K562 (cell line): Measurements from ENCODE around the gene CTDSPL. TPM values are rescaled to one million over a fixed set of nuclear protein-coding genes. Genes with fewer than 3 reads are reported as not detected.

Experiments
- BDP1 ChIP-seq: IDR thresholded peaks from 3 replicates; pipeline ENCODE4 v1.6.1; 2011; ENCODE audit not compliant: insufficient read length, insufficient read depth
- CXXC5 ChIP-seq: fragments of 250-450 bp; sonication (Bioruptor Pico); IDR thresholded peaks from 2 replicates; pipeline ENCODE4 v1.8.0; 2022; ENCODE audit warnings: inconsistent platforms, mild to moderate bottlenecking, moderate library complexity
- DDX20 ChIP-seq: fragments of 450-650 bp; IDR thresholded peaks from 2 replicates; pipeline ENCODE4 v1.6.1; 2016; ENCODE audit warnings: missing genetic modification characterization, low read depth, mild to moderate bottlenecking, missing compliant biosample characterization, moderate library complexity
- E2F4 ChIP-seq: sonication (generic); formaldehyde crosslinking; IDR thresholded peaks from 2 replicates; pipeline ENCODE4 v1.8.0; 2022; ENCODE audit warnings: mild to moderate bottlenecking, low read depth, missing genetic modification reagents
- EP300 ChIP-seq: IDR thresholded peaks from 2 replicates; pipeline ENCODE4 v1.6.1; 2012; ENCODE audit warnings: low read length, improper control_type of control experiment
- ESRRA ChIP-seq: fragments of 450-650 bp; IDR thresholded peaks from 2 replicates; pipeline ENCODE4 v1.6.1; 2014; ENCODE audit warnings: low read depth, mild to moderate bottlenecking, moderate library complexity, borderline replicate concordance
- ETV1 ChIP-seq: fragments of 450-650 bp; conservative IDR thresholded peaks from 2 replicates; pipeline ENCODE4 v1.6.1; 2016; ENCODE audit warnings: missing genetic modification characterization, control low read depth, low read depth, missing compliant biosample characterization
- HDAC1 ChIP-seq, 2 experiments: fragments of 450-650 bp; IDR thresholded peaks; 2 replicates each; pipeline ENCODE4 v1.6.1; 2016 to 2017; ENCODE audit warnings: inconsistent platforms in 1 of 2, mild to moderate bottlenecking in 1 of 2, moderate library complexity in 1 of 2
- HDAC8 ChIP-seq: fragments of 450-650 bp; IDR thresholded peaks from 2 replicates; pipeline ENCODE4 v1.6.1; 2016; ENCODE audit warnings: mild to moderate bottlenecking, missing genetic modification characterization, moderate library complexity, missing compliant biosample characterization
- HMG20A ChIP-seq: fragments of 450-650 bp; formaldehyde crosslinking; conservative IDR thresholded peaks from 2 replicates; pipeline ENCODE4 v1.4.0; 2020; ENCODE audit warnings: mild to moderate bottlenecking, mixed read lengths
- JUNB ChIP-seq: fragments of 450-650 bp; formaldehyde crosslinking; conservative IDR thresholded peaks from 2 replicates; pipeline ENCODE4 v1.4.0; 2020; ENCODE audit warnings: mild to moderate bottlenecking
- KDM5B ChIP-seq: fragments of 200-600 bp; sonication (generic); IDR thresholded peaks from 2 replicates; pipeline ENCODE4 v1.6.1; 2012; ENCODE audit warnings: low read depth, mild to moderate bottlenecking, moderate library complexity, low read length, control low read depth, inconsistent platforms; ENCODE audit not compliant: insufficient replicate concordance
- MECOM ChIP-seq: fragments of 250-450 bp; sonication (Bioruptor Pico); IDR thresholded peaks from 2 replicates; pipeline ENCODE4 v1.8.0; 2022; ENCODE audit warnings: inconsistent platforms
- MYC ChIP-seq, 2 experiments: fragments of 250-450 bp in 1 of 2; sonication (Bioruptor Pico) in 1 of 2; IDR thresholded peaks; 2 replicates each; pipeline versions ENCODE4 v1.5.1 to v1.6.1; 2012 to 2021; ENCODE audit warnings: low read depth in 2 of 2, borderline replicate concordance in 1 of 2, improper control_type of control experiment in 1 of 2, low read length in 1 of 2, mild to moderate bottlenecking in 1 of 2, moderate library complexity in 1 of 2
- NFXL1 ChIP-seq: fragments of 450-650 bp; formaldehyde crosslinking; IDR thresholded peaks from 2 replicates; pipeline ENCODE4 v1.4.0; 2021; ENCODE audit warnings: mild to moderate bottlenecking
- PCBP2 ChIP-seq: fragments of 200-400 bp; formaldehyde crosslinking; IDR thresholded peaks from 2 replicates; pipeline ENCODE4 v1.6.1; 2018; ENCODE audit warnings: low read length, low read depth, mild to moderate bottlenecking, moderate library complexity; ENCODE audit not compliant: poor library complexity, severe bottlenecking
- PPARD ChIP-seq: fragments of 250-450 bp; sonication (Bioruptor Pico); IDR thresholded peaks from 2 replicates; pipeline ENCODE4 v1.8.0; 2022; ENCODE audit warnings: inconsistent platforms, mild to moderate bottlenecking, moderate library complexity
- RAD51 ChIP-seq: fragments of 450-650 bp; IDR thresholded peaks from 2 replicates; pipeline ENCODE4 v1.7.1; 2016; ENCODE audit warnings: low read depth, mild to moderate bottlenecking, borderline replicate concordance
- SIN3B ChIP-seq: fragments of 450-650 bp; IDR thresholded peaks from 2 replicates; pipeline ENCODE4 v1.6.1; 2017; ENCODE audit warnings: low read depth, mild to moderate bottlenecking, moderate library complexity
- SMARCA5 ChIP-seq: fragments of 450-650 bp; IDR thresholded peaks from 2 replicates; pipeline ENCODE4 v1.6.1; 2016
- TCF3 ChIP-seq: sonication (generic); formaldehyde crosslinking; IDR thresholded peaks from 2 replicates; pipeline ENCODE4 v1.4.0; 2020; ENCODE audit warnings: mild to moderate bottlenecking, missing genetic modification reagents
- TOE1 ChIP-seq, 2 experiments: fragments of 450-650 bp in 1 of 2; sonication (generic) in 1 of 2; formaldehyde crosslinking in 1 of 2; IDR thresholded peaks; 2 replicates each; pipeline versions ENCODE4 v1.7.1 to v1.8.0; 2016 to 2022; ENCODE audit warnings: borderline replicate concordance in 2 of 2, mild to moderate bottlenecking in 2 of 2, antibody characterized with exemption in 1 of 2, inconsistent platforms in 1 of 2, low read depth in 1 of 2, missing genetic modification reagents in 1 of 2, moderate library complexity in 1 of 2
- ZFPM2 ChIP-seq: fragments of 250-450 bp; sonication (Bioruptor Pico); IDR thresholded peaks from 2 replicates; pipeline ENCODE4 v1.5.1; 2022; ENCODE audit warnings: mild to moderate bottlenecking
- ZKSCAN1 ChIP-seq: fragments of 150-350 bp; IDR thresholded peaks from 2 replicates; pipeline ENCODE4 v1.6.1; 2016; ENCODE audit warnings: low read depth, low read length
- ZNF197 ChIP-seq: fragments of 200-800 bp; sonication (Bioruptor generic); IDR thresholded peaks from 2 replicates; pipeline ENCODE4 v1.6.1; 2016; ENCODE audit warnings: low read depth, missing genetic modification characterization, missing compliant biosample characterization
- ZNF212 ChIP-seq: fragments of 450-650 bp; formaldehyde crosslinking; IDR thresholded peaks from 2 replicates; pipeline ENCODE4 v1.4.0; 2020; ENCODE audit warnings: mild to moderate bottlenecking
- ZNF24 ChIP-seq: fragments of 450-650 bp; IDR thresholded peaks from 2 replicates; pipeline ENCODE4 v1.6.1; 2016
- ZNF511 ChIP-seq: sonication (generic); formaldehyde crosslinking; IDR thresholded peaks from 2 replicates; pipeline ENCODE4 v1.8.0; 2022; ENCODE audit warnings: mild to moderate bottlenecking, missing genetic modification reagents
- polyA plus RNA-seq, 8 experiments: library from polyadenylated mRNA; depleted of rRNA in 4 of 8; stranded (reverse) in 5 of 8; unstranded in 3 of 8; fragments of >200 nt; fragmentation: Nextera tagmentation in 2 of 8; fragmentation: Illumina TruSeq in 1 of 8; extraction: Ambion mirVana in 2 of 8; extraction: Trizol in 1 of 8; gene quantifications; 2 replicates each; pipeline versions ENCODE4 v1.2.1 to v1.2.3, GENCODE V29; 2011 to 2014; ENCODE audit warnings: inconsistent platforms in 1 of 8, missing spikeins in 1 of 8
- total RNA-seq, 7 experiments: library from RNA; depleted of rRNA in 6 of 7; stranded (reverse); fragments of >200 nt in 6 of 7; fragmentation: Illumina TruSeq in 2 of 7; extraction: Trizol in 2 of 7; gene quantifications; 2 replicates each; pipeline versions ENCODE4 v1.2.1 to v1.2.3, GENCODE V29; 2011 to 2021; ENCODE audit warnings: low replicate concordance in 1 of 7

Gene CTDSPL
- total and polyA plus RNA-seq, 9 of the 15 experiments (the other 6 are each of a cell fraction or from before 2014, with no cell fraction given) = 5.1 to 19.3 (median 11.3) TPM

GRCh38 chr3:38003371-38003816 is 141.7 kb downstream of the CTDSPL start (continued):
- TF ChIP-seq TCF3 (CRISPR knock-in tag) (no peak), HDAC8 (tag) (no peak), BDP1 (no peak), CXXC5 (CRISPR knock-in tag) (0 out of 2 replicates have a peak, but pooled peaks have one; percentile 36), SIN3B (no peak), EP300 (no peak), ZKSCAN1 (no peak), E2F4 (CRISPR knock-in tag) (no peak), MECOM (no peak), ZFPM2 (CRISPR knock-in tag) (no peak), HDAC1 (IDR thresholded peaks at IDR 0.05) (peak in 1 of 2 experiments; percentile 51; a peak in 1 of 4 replicates), KDM5B (no peak), TOE1 (IDR thresholded peaks at IDR 0.05; ENCODE audit: borderline replicate concordance) (peak; percentile 53; the same call in 1 of the 2 replicates), TOE1 (CRISPR knock-in tag; IDR thresholded peaks at IDR 0.05; ENCODE audit: borderline replicate concordance, low read depth) (no peak), JUNB (CRISPR knock-in tag) (0 out of 2 replicates have a peak, but pooled peaks have one; percentile 20), SMARCA5 (0 out of 2 replicates have a peak, but pooled peaks have one; percentile 62), PCBP2 (no peak), ZNF212 (CRISPR knock-in tag) (no peak), ZNF511 (CRISPR knock-in tag) (no peak), DDX20 (tag) (no peak), ZNF197 (CRISPR knock-in tag) (no peak), ETV1 (tag) (no peak), ZNF24 (no peak), NFXL1 (CRISPR knock-in tag) (no peak), HMG20A (no peak), PPARD (CRISPR knock-in tag) (no peak), MYC (IDR thresholded peaks at IDR 0.05; ENCODE audit: low read depth, low read length) (no peak), MYC (CRISPR knock-in tag; IDR thresholded peaks at IDR 0.05; ENCODE audit: borderline replicate concordance, low read depth) (no peak), RAD51 (no peak), ESRRA (no peak)
